OCI-LY3 (cell line): ENCODE results near the gene ORM1.

ENCODE experiments used
- H2AFZ ChIP-seq: fragments of 200-600, 300-600 bp; shearing (Covaris generic); 2 replicates; pipeline ENCODE4 v1.6.0; 2014; ENCODE audit warnings: antibody characterized with exemption, low read depth, low read length
- H3K27ac ChIP-seq: fragments of 200-600, 300-600 bp; sonication (generic); 2 replicates; pipeline ENCODE4 v1.5.1; 2014; ENCODE audit warnings: mild to moderate bottlenecking, low read length, moderate library complexity, mixed read lengths
- H3K27me3 ChIP-seq: fragments of 200-600, 300-600 bp; sonication (generic); 2 replicates; pipeline ENCODE4 v1.6.1; 2014; ENCODE audit warnings: low read depth, low read length, mixed read lengths
- H3K36me3 ChIP-seq: fragments of 200-600, 300-600 bp; sonication (generic); replicated peaks from 2 replicates; pipeline ENCODE3; 2014; ENCODE audit warnings: low read depth, low read length, mixed read lengths
- H3K4me1 ChIP-seq: fragments of 300-600, 200-600 bp; sonication (generic); 2 replicates; pipeline ENCODE4 v1.6.1; 2014; ENCODE audit warnings: low read length, mixed read lengths
- H3K4me2 ChIP-seq: fragments of 200-600, 300-600 bp; sonication (generic); 2 replicates; pipeline ENCODE4 v1.6.1; 2014; ENCODE audit warnings: low read length, mixed read lengths
- H3K4me3 ChIP-seq: fragments of 300-600, 200-600 bp; sonication (generic); 2 replicates; pipeline ENCODE4 v1.5.1; 2014; ENCODE audit warnings: antibody characterized with exemption, mild to moderate bottlenecking, low read length, moderate library complexity
- H3K79me2 ChIP-seq: fragments of 300-600, 200-600 bp; shearing (Covaris generic); 2 replicates; pipeline ENCODE4 v1.6.1; 2014; ENCODE audit warnings: mild to moderate bottlenecking, low read length, mixed read lengths
- H3K9ac ChIP-seq: fragments of 300-600, 200-600 bp; shearing (Covaris generic); 2 replicates; pipeline ENCODE4 v1.6.0; 2014; ENCODE audit warnings: mild to moderate bottlenecking, low read length, moderate library complexity
- H3K9me3 ChIP-seq: fragments of 200-600, 300-600 bp; shearing (Covaris generic); 2 replicates; pipeline ENCODE4 v1.6.1; 2014; ENCODE audit warnings: low read length, mixed read lengths; ENCODE audit not compliant: insufficient read depth
- H4K20me1 ChIP-seq: fragments of 200-600, 300-600 bp; sonication (generic); 2 replicates; pipeline ENCODE4 v1.6.1; 2016; ENCODE audit warnings: low read length, mixed read lengths; ENCODE audit not compliant: insufficient read depth
- EZH2phosphoT487 ChIP-seq: fragments of 200-600 bp; shearing (Covaris generic); IDR thresholded peaks from 2 replicates; pipeline ENCODE4 v1.6.1; 2018; ENCODE audit warnings: antibody characterized with exemption, mixed run types, low read depth
- TF ChIP-seq, protein P1 (sequence below): fragments of 200-600, 300-600 bp; sonication (generic); IDR thresholded peaks from 2 replicates; pipeline ENCODE4 v1.5.1; 2014; ENCODE audit warnings: antibody characterized with exemption, low read length, low read depth

The ORM1 gene

DNA sequence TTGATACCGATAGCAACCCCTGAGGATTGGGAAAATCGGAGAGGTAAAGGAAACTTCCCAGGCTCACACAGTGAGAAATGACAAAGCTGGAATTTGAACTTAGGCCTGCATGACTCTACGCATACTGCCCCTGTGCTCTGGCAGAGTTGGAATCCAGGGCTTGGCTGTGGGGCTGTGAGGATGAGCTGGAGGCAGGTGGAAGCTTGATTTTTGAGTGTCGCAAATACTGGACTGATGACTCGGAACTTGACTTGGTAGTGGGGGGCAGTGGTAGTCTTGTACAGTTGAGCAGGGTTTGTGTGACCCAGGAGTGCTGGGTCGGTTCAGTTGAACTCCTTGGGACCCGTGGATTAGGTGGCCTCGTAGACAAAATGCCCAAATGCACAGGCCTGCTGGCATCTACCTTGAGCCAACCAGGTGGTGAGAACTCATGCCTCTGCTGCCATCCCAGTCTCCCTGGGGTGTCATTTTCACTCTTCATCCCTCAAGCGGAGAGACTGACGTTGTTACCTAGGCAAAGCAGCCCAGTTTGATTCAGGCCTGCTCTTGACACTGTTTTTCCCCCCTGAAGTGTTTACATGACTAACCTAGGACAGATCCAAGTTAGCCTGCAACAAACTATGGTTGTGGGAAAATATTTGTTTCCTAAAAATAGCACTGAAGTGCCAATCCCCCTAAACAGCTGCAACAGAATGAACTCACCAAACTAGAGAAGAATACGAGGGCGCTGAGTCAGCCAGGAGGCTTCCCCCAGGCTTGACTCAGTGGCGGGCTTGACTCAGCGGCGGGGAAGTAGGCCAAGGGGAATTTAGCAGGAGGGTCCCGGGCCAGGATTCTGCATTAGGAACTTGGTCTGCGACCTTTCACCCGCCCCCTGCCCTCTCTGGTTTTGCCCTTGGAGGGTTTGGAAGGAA lies 45.7 kb upstream of the ORM1 start:
- Histone ChIP-seq H3K36me3 (no peaks in the 10 kb centered on the region), H4K20me1 (no peaks in the 10 kb centered on the region), H3K4me1 (no peaks in the 10 kb centered on the region), H2AFZ (no peak overlapping the region), H3K4me3 (no peak overlapping the region), H3K27ac (no peak overlapping the region), H3K9me3 (no peaks in the 10 kb centered on the region), H3K9ac (no peak overlapping the region), H3K79me2 (no peaks in the 10 kb centered on the region), H3K4me2 (no peak overlapping the region), H3K27me3 (peaks cover 11% of the 10 kb centered on the region; the same call in 1 of the 2 replicates)
- TF ChIP-seq, protein P1, sequence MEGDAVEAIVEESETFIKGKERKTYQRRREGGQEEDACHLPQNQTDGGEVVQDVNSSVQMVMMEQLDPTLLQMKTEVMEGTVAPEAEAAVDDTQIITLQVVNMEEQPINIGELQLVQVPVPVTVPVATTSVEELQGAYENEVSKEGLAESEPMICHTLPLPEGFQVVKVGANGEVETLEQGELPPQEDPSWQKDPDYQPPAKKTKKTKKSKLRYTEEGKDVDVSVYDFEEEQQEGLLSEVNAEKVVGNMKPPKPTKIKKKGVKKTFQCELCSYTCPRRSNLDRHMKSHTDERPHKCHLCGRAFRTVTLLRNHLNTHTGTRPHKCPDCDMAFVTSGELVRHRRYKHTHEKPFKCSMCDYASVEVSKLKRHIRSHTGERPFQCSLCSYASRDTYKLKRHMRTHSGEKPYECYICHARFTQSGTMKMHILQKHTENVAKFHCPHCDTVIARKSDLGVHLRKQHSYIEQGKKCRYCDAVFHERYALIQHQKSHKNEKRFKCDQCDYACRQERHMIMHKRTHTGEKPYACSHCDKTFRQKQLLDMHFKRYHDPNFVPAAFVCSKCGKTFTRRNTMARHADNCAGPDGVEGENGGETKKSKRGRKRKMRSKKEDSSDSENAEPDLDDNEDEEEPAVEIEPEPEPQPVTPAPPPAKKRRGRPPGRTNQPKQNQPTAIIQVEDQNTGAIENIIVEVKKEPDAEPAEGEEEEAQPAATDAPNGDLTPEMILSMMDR = no peak
- TF ChIP-seq EZH2phosphoT487 = no peak

DNA sequence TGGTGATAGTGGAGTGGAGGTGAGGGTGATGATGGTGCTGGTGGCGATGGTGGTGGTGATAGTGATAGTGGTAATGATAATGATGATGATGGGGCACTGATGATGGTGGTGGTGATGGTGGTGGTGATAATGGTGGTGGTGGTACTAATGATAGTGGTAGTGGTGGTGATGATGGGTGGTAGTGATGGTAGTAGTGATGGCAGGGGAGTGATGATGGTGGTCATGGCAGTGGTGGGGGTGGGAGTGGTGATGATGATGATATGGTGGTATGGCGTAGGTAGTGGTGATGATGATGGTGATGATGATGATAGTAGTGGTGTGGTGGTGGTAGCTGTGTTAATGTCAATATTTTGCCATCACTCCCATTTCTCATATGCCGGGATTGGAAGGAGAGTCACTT lies 44.5 kb upstream of the ORM1 start:
- Histone ChIP-seq H3K36me3 (no peaks in the 10 kb centered on the region), H2AFZ (no peak overlapping the region), H3K9me3 (no peaks in the 10 kb centered on the region), H3K27ac (no peak overlapping the region), H3K4me2 (no peak overlapping the region), H3K4me1 (no peaks in the 10 kb centered on the region), H3K4me3 (no peak overlapping the region), H3K9ac (no peak overlapping the region), H4K20me1 (no peaks in the 10 kb centered on the region), H3K79me2 (no peaks in the 10 kb centered on the region), H3K27me3 (no peaks in the 10 kb centered on the region)
- TF ChIP-seq EZH2phosphoT487 = no peak
- TF ChIP-seq, protein P1 = no peak

DNA sequence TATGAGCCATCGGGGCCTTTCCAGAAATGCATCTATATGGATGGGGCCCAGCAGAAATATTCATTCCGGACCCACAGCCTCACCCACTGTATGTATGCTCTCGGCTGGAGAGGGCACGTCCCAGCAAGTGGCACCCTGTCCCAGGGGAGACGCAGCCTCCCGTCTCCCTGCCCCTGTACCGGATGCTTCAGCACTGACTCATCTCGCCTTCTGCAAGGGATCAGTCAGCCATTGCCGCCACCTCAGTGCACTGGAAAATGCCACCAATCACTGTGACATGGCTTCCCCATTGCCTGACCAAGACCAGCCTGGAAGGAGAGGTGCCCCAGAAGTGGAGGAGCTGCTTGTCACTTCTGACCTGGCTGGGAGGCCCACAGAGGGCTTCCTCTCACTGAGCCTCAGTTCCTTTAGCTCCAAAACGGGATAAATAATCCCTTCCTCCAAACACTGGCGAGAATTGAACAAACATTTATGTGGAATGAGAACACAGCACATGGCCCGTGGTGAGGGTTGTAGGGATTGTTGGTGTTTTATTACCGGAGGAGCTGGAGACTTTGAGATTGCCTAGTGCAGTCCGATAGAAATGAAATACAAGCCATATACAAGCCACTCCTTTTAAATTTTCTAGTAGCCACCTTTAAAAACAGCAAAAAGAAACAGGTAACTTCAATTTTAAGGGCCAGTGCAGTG lies 43.9 kb upstream of the ORM1 start:
- no peak overlapping the region for H3K27ac ChIP-seq
- H2AFZ ChIP-seq = no peak overlapping the region
- no peak overlapping the region for H3K9ac ChIP-seq
- H3K36me3 ChIP-seq = no peaks in the 10 kb centered on the region
- TF ChIP-seq, protein P1 = no peak
- no peak for TF ChIP-seq EZH2phosphoT487
- no peaks in the 10 kb centered on the region for H3K79me2 ChIP-seq
- no peak overlapping the region for H3K4me3 ChIP-seq
- H4K20me1 ChIP-seq = no peaks in the 10 kb centered on the region
- no peaks in the 10 kb centered on the region for H3K9me3 ChIP-seq
- H3K27me3 ChIP-seq = no peaks in the 10 kb centered on the region
- no peaks in the 10 kb centered on the region for H3K4me1 ChIP-seq
- H3K4me2 ChIP-seq = no peak overlapping the region

DNA sequence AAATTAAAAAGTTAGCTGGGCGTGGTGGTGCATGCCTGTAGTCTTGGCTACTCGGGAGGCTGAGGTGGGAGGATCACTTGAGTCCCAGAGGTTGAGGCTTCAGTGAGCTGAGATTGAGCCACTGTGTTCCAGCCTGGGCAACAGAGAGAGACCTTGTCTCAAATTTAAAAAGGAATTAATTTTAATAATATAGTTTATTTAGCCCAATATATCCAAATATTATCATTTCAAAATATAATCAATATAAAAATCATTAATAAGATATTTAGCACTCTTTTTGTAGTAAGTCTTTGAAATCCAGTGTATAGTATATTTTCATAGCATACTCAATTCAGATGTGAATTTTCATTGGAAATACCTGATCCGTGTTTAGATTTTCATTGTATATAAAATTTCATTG lies 43.2 kb upstream of the ORM1 start:
- no peaks in the 10 kb centered on the region for H3K79me2 ChIP-seq
- H3K4me2 ChIP-seq = no peak overlapping the region
- no peaks in the 10 kb centered on the region for H3K36me3 ChIP-seq
- H3K4me3 ChIP-seq = no peak overlapping the region
- no peak overlapping the region for H2AFZ ChIP-seq
- no peak overlapping the region for H3K27ac ChIP-seq
- H3K27me3 ChIP-seq = no peaks in the 10 kb centered on the region
- TF ChIP-seq, protein P1 = no peak
- TF ChIP-seq EZH2phosphoT487 = no peak
- no peaks in the 10 kb centered on the region for H4K20me1 ChIP-seq
- no peak overlapping the region for H3K9ac ChIP-seq
- no peaks in the 10 kb centered on the region for H3K4me1 ChIP-seq
- H3K9me3 ChIP-seq = no peaks in the 10 kb centered on the region
